ENCODE results near the gene TSPEAR.

TSPEAR gene

DNA sequence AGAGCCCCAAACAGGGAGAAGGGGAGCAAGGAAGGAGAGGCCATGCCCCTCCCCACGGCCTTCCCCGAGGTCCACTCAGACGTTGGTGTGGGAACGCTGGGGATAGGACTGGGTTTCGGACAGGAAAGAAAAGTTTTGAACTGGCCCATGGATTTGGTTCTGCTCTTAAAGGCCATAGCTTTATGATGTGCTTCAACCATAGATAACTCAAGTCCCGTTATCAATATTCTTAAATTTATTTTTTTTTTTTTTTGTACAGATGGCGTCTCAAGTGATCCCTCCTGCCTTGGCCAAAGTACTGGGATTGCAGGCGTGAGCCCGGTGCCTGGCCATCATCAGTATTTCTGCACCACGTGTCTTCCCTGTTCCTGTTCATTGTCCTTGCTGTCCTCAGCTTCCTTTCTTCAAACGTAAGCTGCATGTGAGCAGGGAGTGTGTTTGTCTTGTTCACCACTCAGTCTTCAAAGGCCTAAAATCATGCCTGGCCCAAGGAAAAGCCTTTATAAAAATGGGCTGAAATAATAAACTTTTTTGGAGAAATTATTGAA lies 170.6 kb downstream of the TSPEAR start:
- ATAC-seq: no peak

DNA sequence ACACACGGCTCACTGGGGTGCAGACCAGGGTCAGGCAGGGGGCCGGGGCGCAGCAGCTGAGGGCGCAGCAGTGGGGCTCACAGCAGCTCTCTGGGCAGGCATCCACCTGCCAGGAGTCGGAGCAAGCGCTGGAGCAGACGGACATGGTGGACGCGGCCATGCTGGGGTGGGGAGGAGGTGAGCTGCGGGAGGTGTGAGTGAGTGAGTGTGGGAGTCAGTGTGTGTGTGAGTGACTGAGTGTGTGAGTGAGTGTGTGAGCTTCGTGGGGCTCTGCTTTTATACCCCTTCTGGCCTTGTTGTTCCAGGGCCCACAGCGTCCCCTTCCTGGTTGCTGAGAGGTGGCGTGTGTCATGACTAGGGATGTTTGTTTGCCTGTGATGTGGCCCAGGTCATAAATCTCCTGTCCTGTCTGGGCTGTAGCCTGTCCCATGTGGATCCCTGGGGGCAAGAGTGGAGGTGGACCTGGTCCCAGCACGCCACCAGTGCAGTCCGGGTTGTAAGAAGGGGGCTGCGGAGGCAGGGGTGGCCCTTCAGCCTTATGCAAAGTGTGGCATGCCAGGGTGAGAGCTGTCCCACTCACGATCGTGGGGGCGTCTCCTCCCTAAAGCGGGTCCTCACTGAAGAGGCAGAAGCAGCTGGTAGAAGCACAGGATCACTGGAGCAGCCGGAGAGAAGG lies 171.2 kb downstream of the TSPEAR start, which contains the start of gene KRTAP10-1:
KRTAP10-1 (minus strand) TSS at position 205 of the 676 bp plus-strand sequence; CDS start at position 160, 45 bp downstream.
- TF ChIP-seq ZFP3 (CRISPR knock-in tag; IDR thresholded peaks at IDR 0.05): no peak
- TF ChIP-seq, protein P1, sequence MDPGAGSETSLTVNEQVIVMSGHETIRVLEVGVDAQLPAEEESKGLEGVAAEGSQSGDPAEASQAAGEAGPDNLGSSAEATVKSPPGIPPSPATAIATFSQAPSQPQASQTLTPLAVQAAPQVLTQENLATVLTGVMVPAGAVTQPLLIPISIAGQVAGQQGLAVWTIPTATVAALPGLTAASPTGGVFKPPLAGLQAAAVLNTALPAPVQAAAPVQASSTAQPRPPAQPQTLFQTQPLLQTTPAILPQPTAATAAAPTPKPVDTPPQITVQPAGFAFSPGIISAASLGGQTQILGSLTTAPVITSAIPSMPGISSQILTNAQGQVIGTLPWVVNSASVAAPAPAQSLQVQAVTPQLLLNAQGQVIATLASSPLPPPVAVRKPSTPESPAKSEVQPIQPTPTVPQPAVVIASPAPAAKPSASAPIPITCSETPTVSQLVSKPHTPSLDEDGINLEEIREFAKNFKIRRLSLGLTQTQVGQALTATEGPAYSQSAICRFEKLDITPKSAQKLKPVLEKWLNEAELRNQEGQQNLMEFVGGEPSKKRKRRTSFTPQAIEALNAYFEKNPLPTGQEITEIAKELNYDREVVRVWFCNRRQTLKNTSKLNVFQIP (CRISPR knock-in tag; IDR thresholded peaks at IDR 0.05; ENCODE audit: borderline replicate concordance, low read depth): no peak
- TF ChIP-seq ISL1 (CRISPR knock-in tag; IDR thresholded peaks at IDR 0.05): no peak
- TF ChIP-seq RARB (CRISPR knock-in tag; IDR thresholded peaks at IDR 0.05): no peak
- TF ChIP-seq ZNF8 (CRISPR knock-in tag; IDR thresholded peaks at IDR 0.05): no peak
- TF ChIP-seq TOX (CRISPR knock-in tag; IDR thresholded peaks at IDR 0.05; ENCODE audit: borderline replicate concordance): no peak
- TF ChIP-seq ESRRG (CRISPR knock-in tag; IDR thresholded peaks at IDR 0.05): no peak
- no peak for TF ChIP-seq OSR1 (CRISPR knock-in tag; IDR thresholded peaks at IDR 0.05)
- no peak for TF ChIP-seq ARNTL (CRISPR knock-in tag; IDR thresholded peaks at IDR 0.05; ENCODE audit: borderline replicate concordance, low read depth)
- no peak for TF ChIP-seq BACH2 (CRISPR knock-in tag; IDR thresholded peaks at IDR 0.05; ENCODE audit: borderline replicate concordance)
- no peak for ATAC-seq

More for the DNA sequence above, 170.6 kb downstream of the TSPEAR start:
- no peak for TF ChIP-seq CSDC2 (CRISPR knock-in tag; IDR thresholded peaks at IDR 0.05)
- TF ChIP-seq ZFP3 (CRISPR knock-in tag; IDR thresholded peaks at IDR 0.05): no peak
- TF ChIP-seq, protein P2, sequence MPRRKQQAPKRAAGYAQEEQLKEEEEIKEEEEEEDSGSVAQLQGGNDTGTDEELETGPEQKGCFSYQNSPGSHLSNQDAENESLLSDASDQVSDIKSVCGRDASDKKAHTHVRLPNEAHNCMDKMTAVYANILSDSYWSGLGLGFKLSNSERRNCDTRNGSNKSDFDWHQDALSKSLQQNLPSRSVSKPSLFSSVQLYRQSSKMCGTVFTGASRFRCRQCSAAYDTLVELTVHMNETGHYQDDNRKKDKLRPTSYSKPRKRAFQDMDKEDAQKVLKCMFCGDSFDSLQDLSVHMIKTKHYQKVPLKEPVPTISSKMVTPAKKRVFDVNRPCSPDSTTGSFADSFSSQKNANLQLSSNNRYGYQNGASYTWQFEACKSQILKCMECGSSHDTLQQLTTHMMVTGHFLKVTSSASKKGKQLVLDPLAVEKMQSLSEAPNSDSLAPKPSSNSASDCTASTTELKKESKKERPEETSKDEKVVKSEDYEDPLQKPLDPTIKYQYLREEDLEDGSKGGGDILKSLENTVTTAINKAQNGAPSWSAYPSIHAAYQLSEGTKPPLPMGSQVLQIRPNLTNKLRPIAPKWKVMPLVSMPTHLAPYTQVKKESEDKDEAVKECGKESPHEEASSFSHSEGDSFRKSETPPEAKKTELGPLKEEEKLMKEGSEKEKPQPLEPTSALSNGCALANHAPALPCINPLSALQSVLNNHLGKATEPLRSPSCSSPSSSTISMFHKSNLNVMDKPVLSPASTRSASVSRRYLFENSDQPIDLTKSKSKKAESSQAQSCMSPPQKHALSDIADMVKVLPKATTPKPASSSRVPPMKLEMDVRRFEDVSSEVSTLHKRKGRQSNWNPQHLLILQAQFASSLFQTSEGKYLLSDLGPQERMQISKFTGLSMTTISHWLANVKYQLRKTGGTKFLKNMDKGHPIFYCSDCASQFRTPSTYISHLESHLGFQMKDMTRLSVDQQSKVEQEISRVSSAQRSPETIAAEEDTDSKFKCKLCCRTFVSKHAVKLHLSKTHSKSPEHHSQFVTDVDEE (CRISPR knock-in tag; IDR thresholded peaks at IDR 0.05): no peak
- TF ChIP-seq, protein P3, sequence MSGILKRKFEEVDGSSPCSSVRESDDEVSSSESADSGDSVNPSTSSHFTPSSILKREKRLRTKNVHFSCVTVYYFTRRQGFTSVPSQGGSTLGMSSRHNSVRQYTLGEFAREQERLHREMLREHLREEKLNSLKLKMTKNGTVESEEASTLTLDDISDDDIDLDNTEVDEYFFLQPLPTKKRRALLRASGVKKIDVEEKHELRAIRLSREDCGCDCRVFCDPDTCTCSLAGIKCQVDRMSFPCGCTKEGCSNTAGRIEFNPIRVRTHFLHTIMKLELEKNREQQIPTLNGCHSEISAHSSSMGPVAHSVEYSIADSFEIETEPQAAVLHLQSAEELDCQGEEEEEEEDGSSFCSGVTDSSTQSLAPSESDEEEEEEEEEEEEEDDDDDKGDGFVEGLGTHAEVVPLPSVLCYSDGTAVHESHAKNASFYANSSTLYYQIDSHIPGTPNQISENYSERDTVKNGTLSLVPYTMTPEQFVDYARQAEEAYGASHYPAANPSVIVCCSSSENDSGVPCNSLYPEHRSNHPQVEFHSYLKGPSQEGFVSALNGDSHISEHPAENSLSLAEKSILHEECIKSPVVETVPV (CRISPR knock-in tag; IDR thresholded peaks at IDR 0.05): no peak
- TF ChIP-seq ESRRG (CRISPR knock-in tag; IDR thresholded peaks at IDR 0.05): no peak

DNA sequence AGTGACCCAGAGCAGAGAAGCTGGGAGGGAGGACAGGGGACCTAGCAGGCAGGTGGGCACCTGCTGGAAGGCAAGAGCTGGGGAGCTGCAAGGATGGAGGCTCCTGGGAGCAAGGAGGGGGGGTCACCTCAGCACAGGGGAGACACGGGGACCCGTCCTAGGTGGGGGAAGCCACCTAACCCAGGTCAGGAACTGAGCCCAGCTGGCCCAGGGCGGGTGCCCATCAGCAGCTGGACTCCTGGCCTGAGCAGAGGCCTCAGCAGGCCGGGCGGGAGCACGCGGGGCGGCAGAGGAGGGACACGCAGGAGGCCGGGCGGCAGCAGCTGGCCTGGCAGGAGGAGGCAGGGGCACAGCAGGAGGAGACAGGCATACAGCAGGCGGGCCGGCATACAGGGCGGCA lies 172.3 kb downstream of the TSPEAR start:
- no peak for TF ChIP-seq ISL1 (CRISPR knock-in tag; IDR thresholded peaks at IDR 0.05)
- no peak for TF ChIP-seq ZNF8 (CRISPR knock-in tag; IDR thresholded peaks at IDR 0.05)
- TF ChIP-seq, protein P4, sequence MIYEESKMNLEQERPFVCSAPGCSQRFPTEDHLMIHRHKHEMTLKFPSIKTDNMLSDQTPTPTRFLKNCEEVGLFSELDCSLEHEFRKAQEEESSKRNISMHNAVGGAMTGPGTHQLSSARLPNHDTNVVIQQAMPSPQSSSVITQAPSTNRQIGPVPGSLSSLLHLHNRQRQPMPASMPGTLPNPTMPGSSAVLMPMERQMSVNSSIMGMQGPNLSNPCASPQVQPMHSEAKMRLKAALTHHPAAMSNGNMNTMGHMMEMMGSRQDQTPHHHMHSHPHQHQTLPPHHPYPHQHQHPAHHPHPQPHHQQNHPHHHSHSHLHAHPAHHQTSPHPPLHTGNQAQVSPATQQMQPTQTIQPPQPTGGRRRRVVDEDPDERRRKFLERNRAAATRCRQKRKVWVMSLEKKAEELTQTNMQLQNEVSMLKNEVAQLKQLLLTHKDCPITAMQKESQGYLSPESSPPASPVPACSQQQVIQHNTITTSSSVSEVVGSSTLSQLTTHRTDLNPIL (CRISPR knock-in tag; IDR thresholded peaks at IDR 0.05; ENCODE audit: low read depth): no peak
- TF ChIP-seq TOX (CRISPR knock-in tag; IDR thresholded peaks at IDR 0.05; ENCODE audit: borderline replicate concordance): no peak
- no peak for TF ChIP-seq ESRRG (CRISPR knock-in tag; IDR thresholded peaks at IDR 0.05)
- TF ChIP-seq, protein P5, sequence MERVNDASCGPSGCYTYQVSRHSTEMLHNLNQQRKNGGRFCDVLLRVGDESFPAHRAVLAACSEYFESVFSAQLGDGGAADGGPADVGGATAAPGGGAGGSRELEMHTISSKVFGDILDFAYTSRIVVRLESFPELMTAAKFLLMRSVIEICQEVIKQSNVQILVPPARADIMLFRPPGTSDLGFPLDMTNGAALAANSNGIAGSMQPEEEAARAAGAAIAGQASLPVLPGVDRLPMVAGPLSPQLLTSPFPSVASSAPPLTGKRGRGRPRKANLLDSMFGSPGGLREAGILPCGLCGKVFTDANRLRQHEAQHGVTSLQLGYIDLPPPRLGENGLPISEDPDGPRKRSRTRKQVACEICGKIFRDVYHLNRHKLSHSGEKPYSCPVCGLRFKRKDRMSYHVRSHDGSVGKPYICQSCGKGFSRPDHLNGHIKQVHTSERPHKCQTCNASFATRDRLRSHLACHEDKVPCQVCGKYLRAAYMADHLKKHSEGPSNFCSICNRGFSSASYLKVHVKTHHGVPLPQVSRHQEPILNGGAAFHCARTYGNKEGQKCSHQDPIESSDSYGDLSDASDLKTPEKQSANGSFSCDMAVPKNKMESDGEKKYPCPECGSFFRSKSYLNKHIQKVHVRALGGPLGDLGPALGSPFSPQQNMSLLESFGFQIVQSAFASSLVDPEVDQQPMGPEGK (CRISPR knock-in tag; IDR thresholded peaks at IDR 0.05; ENCODE audit: borderline replicate concordance): no peak
- TF ChIP-seq OSR1 (CRISPR knock-in tag; IDR thresholded peaks at IDR 0.05): no peak
- no peak for TF ChIP-seq ARNTL (CRISPR knock-in tag; IDR thresholded peaks at IDR 0.05; ENCODE audit: borderline replicate concordance, low read depth)
- TF ChIP-seq, protein P1 (CRISPR knock-in tag; IDR thresholded peaks at IDR 0.05; ENCODE audit: borderline replicate concordance, low read depth): no peak
- no peak for TF ChIP-seq BACH2 (CRISPR knock-in tag; IDR thresholded peaks at IDR 0.05; ENCODE audit: borderline replicate concordance)
- no peak for TF ChIP-seq CSDC2 (CRISPR knock-in tag; IDR thresholded peaks at IDR 0.05)
- TF ChIP-seq, protein P3 (CRISPR knock-in tag; IDR thresholded peaks at IDR 0.05): no peak

More for the DNA sequence above, 172.3 kb downstream of the TSPEAR start:
- no peak for ATAC-seq

Data from SK-N-SH treated with all-trans-retinoic acid at 6 μM for 48 hours (cell line).